Upper lobe of left lung (tissue), 6 donors: ENCODE results near the gene FBXO41. TPM values are rescaled to one million over a fixed set of nuclear protein-coding genes. Genes with fewer than 3 reads are reported as not detected.

ENCODE experiments used
- ATAC-seq, 2 donors: fragments of 200-7000 bp; cut with Tn5 transposase; one replicate each; pipeline ENCODE4 v1.9.1; 2022; ENCODE audit warnings: mild to moderate bottlenecking in 2 of 2, moderate library complexity in 2 of 2; ENCODE audit not compliant: low FRiP score in 2 of 2
- DNase-seq, 2 donors: peaks; one replicate each; pipeline ENCODE4 v3.0.0-alpha.2; 2019 to 2020
- H3K27ac ChIP-seq, 4 donors: fragments of 200-600 bp; sonication (generic); one replicate each; pipeline ENCODE4 v1.5.1; 2016 to 2019
- H3K27me3 ChIP-seq, 4 donors: fragments of 200-600 bp; sonication (generic); one replicate each; pipeline ENCODE4 v1.5.1; 2017 to 2019
- H3K36me3 ChIP-seq, 4 donors: fragments of 200-600 bp; sonication (generic); one replicate each; pipeline ENCODE4 v1.5.1; 2016 to 2019
- H3K4me1 ChIP-seq, 4 donors: fragments of 200-600 bp; sonication (generic); one replicate each; pipeline ENCODE4 v1.5.1; 2018 to 2019
- H3K4me3 ChIP-seq, 4 donors: fragments of 200-600 bp; sonication (generic); one replicate each; pipeline ENCODE4 v1.5.1; 2017 to 2019; ENCODE audit warnings: mild to moderate bottlenecking in 2 of 4, moderate library complexity in 1 of 4
- H3K9me3 ChIP-seq, 4 donors: fragments of 200-600 bp; sonication (generic); one replicate each; pipeline ENCODE4 v1.5.1; 2018 to 2019
- CTCF ChIP-seq, 6 experiments: fragments of 450-650 bp in 4 of 6; fragments of 200-600 bp in 2 of 6; sonication (generic) in 2 of 6; IDR thresholded peaks; one replicate each; pipeline ENCODE4 v1.5.1; 2016 to 2019; ENCODE audit warnings: antibody characterized with exemption in 6 of 6
- EP300 ChIP-seq, 4 donors: sonication (generic); formaldehyde crosslinking; IDR thresholded peaks; one replicate each; pipeline ENCODE4 v1.5.1; 2017; ENCODE audit warnings: antibody characterized with exemption in 4 of 4, control low read depth in 2 of 4
- POLR2A ChIP-seq, 4 donors: fragments of 450-650 bp; IDR thresholded peaks; one replicate each; pipeline ENCODE4 v1.5.1; 2016 to 2017; ENCODE audit warnings: antibody characterized with exemption in 4 of 4, mild to moderate bottlenecking in 2 of 4
- POLR2AphosphoS5 ChIP-seq, 2 donors: sonication (generic); formaldehyde crosslinking; IDR thresholded peaks; one replicate each; pipeline ENCODE4 v1.5.1; 2017; ENCODE audit warnings: antibody characterized with exemption in 2 of 2
- WGBS, 2 donors: methylation state at CpG; one replicate each; pipeline ENCODE4 v1.1.5; 2017 to 2018; 5-methylcytosine and 5-hydroxymethylcytosine counted together
- total RNA-seq, 6 donors: library from RNA; depleted of rRNA in 4 of 6; stranded (reverse); fragments of >200 nt in 4 of 6; gene quantifications; one replicate each; pipeline versions ENCODE4 v1.1.0 to v1.2.1, GENCODE V29; 2016 to 2021
- donor health status: DM: no; HTN: no; CAD: no; lungs with moderate emphysema.
- donor health status: DM: no; HTN: yes; CAD: no; lungs with severe emphysema.

FBXO41 gene
- total RNA-seq, 6 donors from 2014 or later = 1.5 to 9.4 (median 3.9) TPM

- DNase-seq = peak in 1 of 2 donors; percentile 37
- H3K27ac ChIP-seq = peak overlapping the region in 1 of 4 donors; percentile 43
- TF ChIP-seq POLR2A (IDR thresholded peaks at IDR 0.05) = no peak
- TF ChIP-seq POLR2AphosphoS5 (IDR thresholded peaks at IDR 0.05) = no peak
- TF ChIP-seq EP300 (IDR thresholded peaks at IDR 0.05) = no peak
- TF ChIP-seq CTCF (IDR thresholded peaks at IDR 0.05) = no peak
Measured at GRCh38 chr2:73285159-73285739, 971 bp upstream of the FBXO41 start.

GRCh38 chr2:73283545-73284295 is 558 bp downstream of the FBXO41 start:
- Histone ChIP-seq H3K27ac (peak overlapping the region in 1 of 4 donors; percentile 12), H3K27me3 (peaks cover 0 to 6% (median 1%) of the 10 kb centered on the region in 4 donors), H3K36me3 (no peaks in the 10 kb centered on the region), H3K4me1 (peaks cover 11 to 21% (median 19%) of the 10 kb centered on the region in 4 donors), H3K9me3 (no peaks in the 10 kb centered on the region), H3K4me3 (peak overlapping the region; percentile 56 to 71 (median 63))
- TF ChIP-seq CTCF (IDR thresholded peaks at IDR 0.05) (no peak), POLR2AphosphoS5 (IDR thresholded peaks at IDR 0.05) (no peak), POLR2A (IDR thresholded peaks at IDR 0.05) (no peak)
- DNase-seq (peak in 1 of 2 donors; percentile 52), ATAC-seq (peak in 1 of 2 donors; percentile 13)
- WGBS, 2 donors = 5 to 14% methylated on average over 11 to 19 of the region's 43 CpGs

More at GRCh38 chr2:73285159-73285739, 971 bp upstream of the FBXO41 start:
- no peaks in the 10 kb centered on the region for H3K36me3 ChIP-seq
- no peaks in the 10 kb centered on the region for H3K9me3 ChIP-seq
- peaks cover 0 to 8% (median 1%) of the 10 kb centered on the region in 4 donors for H3K27me3 ChIP-seq
- peak; percentile 76 to 81 for ATAC-seq
- peaks cover 11 to 21% (median 19%) of the 10 kb centered on the region in 4 donors for H3K4me1 ChIP-seq
- WGBS, 2 donors = 40 to 55% methylated on average over 5 of the region's 5 CpGs
- peak overlapping the region in 3 of 4 donors; percentile 60 to 71 (median 66) for H3K4me3 ChIP-seq

GRCh38 chr2:73282924-73283544 is 1.2 kb downstream of the FBXO41 start:
- ATAC-seq (no peak), DNase-seq (no peak)
- no peak overlapping the region for H3K27ac ChIP-seq
- 54 to 61% methylated on average over 4 to 5 of the region's 5 CpGs for WGBS, 2 donors
- H3K4me1 ChIP-seq = peaks cover 11 to 21% (median 19%) of the 10 kb centered on the region in 4 donors
- H3K36me3 ChIP-seq = no peaks in the 10 kb centered on the region
- H3K9me3 ChIP-seq = no peaks in the 10 kb centered on the region
- no peak overlapping the region for H3K4me3 ChIP-seq
- H3K27me3 ChIP-seq = peaks cover 0 to 6% (median 1%) of the 10 kb centered on the region in 4 donors
- TF ChIP-seq EP300 (IDR thresholded peaks at IDR 0.05) = no peak
- no peak for TF ChIP-seq POLR2AphosphoS5 (IDR thresholded peaks at IDR 0.05)
- TF ChIP-seq POLR2A (IDR thresholded peaks at IDR 0.05) = no peak
- TF ChIP-seq CTCF (IDR thresholded peaks at IDR 0.05) = no peak

GRCh38 chr2:73281244-73281643 is 3.0 kb downstream of the FBXO41 start:
- no peaks in the 10 kb centered on the region for H3K36me3 ChIP-seq
- H3K27ac ChIP-seq = no peak overlapping the region
- H3K4me1 ChIP-seq = peaks cover 11 to 21% (median 19%) of the 10 kb centered on the region in 4 donors
- H3K27me3 ChIP-seq = peaks cover 0 to 6% (median 1%) of the 10 kb centered on the region in 4 donors
- ATAC-seq = no peak
- H3K4me3 ChIP-seq = no peak overlapping the region
- DNase-seq = no peak
- TF ChIP-seq POLR2AphosphoS5 (IDR thresholded peaks at IDR 0.05) = no peak
- TF ChIP-seq POLR2A (IDR thresholded peaks at IDR 0.05) = no peak
- TF ChIP-seq EP300 (IDR thresholded peaks at IDR 0.05) = no peak
- no peak for TF ChIP-seq CTCF (IDR thresholded peaks at IDR 0.05)
- H3K9me3 ChIP-seq = no peaks in the 10 kb centered on the region
